IPS-11a (cell line): Measurements from ENCODE around the gene ARMC6.
A peak's percentile ranks its signal among the peaks of the same experiment; 100 is the strongest.

ENCODE experiments used
- H3K4me3 ChIP-seq: one replicate; pipeline ENCODE4 v1.5.1; 2013; ENCODE audit warnings: low read depth, low read length, control low read depth

The ARMC6 gene

GRCh38 chr19:19054315-19054938 lies 21.0 kb downstream of the ARMC6 start:
- no peak overlapping the region for H3K4me3 ChIP-seq

GRCh38 chr19:19054939-19055440 lies 21.6 kb downstream of the ARMC6 start:
- no peak overlapping the region for H3K4me3 ChIP-seq

- H3K4me3 ChIP-seq = no peak overlapping the region
Measured at GRCh38 chr19:19055701-19056100, 22.3 kb downstream of the ARMC6 start.

- H3K4me3 ChIP-seq = no peak overlapping the region
Measured at GRCh38 chr19:19056636-19057275, 23.4 kb downstream of the ARMC6 start.

DNA sequence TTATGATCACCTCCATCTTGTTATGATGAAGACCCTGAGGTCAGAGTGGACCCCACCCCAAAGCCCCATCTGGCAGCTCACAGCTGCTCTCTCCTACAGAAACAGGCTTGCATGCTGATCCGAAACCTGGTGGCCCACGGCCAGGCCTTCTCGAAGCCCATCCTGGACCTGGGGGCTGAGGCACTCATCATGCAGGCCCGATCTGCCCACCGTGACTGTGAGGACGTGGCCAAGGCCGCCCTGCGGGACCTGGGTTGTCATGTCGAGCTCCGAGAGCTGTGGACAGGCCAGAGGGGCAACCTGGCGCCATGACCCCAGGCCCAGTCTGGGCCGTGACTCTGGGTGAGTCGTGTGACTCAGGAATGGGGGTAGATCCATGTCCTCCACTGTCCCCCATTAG lies 23.9 kb downstream of the ARMC6 start:
- no peak overlapping the region for H3K4me3 ChIP-seq

GRCh38 chr19:19057720-19058119 lies 24.3 kb downstream of the ARMC6 start:
- no peak overlapping the region for H3K4me3 ChIP-seq

GRCh38 chr19:19059018-19059836 lies 25.8 kb downstream of the ARMC6 start:
- H3K4me3 ChIP-seq = no peak overlapping the region

DNA sequence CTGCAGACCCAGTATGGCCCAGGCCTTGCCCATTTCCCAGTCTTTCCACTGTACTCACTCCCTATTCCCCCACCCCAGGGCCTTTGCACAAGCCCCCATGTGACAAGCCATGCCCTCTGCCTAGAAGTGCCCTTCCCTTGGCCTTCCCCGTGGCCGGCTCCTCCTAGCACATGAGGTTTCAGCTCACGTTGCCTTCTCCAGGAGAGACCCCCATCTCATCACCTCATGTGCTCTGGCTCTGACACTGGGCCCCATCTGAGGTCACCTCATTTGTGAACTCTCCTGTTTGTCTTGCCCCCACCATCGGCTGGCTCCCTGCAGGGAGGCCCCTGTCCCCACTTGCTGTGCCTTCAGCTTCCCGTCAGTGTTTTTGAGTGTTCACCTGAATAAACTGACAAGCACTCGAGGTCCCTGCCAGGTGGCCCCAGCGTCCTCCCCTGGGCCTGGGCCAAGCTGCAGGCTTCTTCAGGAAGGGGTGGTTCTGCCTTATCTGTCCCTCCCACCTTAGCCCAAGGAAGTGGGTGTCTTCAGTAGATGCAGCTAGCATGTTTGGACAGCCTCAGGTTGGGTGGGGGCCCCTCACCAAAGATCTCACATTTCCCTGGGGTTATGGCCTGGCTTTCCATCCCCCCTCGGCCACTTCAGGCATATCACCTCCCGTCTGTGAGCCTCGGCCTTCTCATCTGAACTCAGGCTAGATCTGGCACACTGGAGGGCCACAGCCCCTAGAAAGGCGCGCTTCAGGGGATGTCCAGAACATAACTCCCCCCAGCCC lies 26.6 kb downstream of the ARMC6 start:
- H3K4me3 ChIP-seq = no peak overlapping the region

DNA sequence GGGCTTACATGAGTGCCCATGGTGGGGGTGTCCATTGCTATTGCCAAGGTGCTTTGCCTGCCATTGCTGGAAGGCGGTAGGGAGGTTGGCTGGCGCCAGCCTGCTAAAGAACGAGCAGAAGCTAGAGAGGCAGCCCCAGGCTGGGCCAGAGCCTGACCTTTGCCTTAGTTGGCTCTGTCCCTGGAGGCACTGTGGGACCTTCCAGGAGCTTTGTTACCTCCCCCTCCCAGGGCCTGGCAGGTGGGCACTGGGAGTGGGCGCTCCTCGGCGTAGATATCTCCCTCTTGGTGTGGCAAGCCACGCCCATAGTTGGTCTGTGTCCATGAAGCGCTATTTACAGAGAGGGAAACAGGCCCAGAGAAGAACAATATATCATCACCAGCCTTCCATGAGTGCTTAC lies 28.1 kb downstream of the ARMC6 start:
- no peak overlapping the region for H3K4me3 ChIP-seq

DNA sequence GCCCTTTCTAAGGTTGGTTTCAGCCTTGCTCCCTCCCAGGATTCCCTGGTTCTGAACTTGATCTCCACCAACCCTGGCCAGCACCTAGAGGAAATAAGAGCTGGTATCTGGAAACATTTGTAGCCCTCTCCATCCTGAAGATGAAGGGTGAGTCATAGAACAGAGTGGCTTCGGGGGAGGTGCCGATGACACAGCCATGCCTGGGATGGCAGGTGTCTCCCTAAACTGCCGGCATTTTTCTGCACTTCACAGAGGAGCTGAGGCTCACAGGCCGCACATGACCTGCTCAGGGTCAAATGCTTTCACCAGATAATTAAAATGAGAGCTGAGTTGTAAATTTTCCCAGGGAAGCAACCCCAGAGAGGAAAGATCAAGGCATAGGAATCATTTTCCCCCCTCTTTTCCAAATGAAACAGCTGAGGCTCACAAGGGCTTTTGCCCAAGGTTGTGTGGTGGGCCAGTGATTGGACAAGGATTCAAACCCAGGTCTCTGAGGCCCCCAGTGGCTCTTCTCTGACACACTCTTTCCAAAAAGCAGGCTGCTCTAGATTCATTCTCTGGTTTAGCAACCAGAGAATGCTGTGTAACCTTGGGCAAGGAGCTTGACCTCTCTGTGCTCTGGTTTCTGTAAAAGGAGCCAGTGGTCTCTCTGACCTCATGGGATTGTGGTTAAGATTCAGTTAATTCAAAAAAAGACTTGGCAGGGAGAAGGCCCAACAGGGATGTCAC lies 29.2 kb downstream of the ARMC6 start:
- peak overlapping the region; percentile 14 for H3K4me3 ChIP-seq

- peak within 1 kb of the TSS; percentile 66 for H3K4me3 ChIP-seq
Measured at GRCh38 chr19:19063183-19064097, 30.0 kb downstream of the ARMC6 start, which contains the start of gene SLC25A42. TSS of gene SLC25A42 (plus strand) at chr19:19063994. CDS start at chr19:19096125, 32,131 bp downstream.

DNA sequence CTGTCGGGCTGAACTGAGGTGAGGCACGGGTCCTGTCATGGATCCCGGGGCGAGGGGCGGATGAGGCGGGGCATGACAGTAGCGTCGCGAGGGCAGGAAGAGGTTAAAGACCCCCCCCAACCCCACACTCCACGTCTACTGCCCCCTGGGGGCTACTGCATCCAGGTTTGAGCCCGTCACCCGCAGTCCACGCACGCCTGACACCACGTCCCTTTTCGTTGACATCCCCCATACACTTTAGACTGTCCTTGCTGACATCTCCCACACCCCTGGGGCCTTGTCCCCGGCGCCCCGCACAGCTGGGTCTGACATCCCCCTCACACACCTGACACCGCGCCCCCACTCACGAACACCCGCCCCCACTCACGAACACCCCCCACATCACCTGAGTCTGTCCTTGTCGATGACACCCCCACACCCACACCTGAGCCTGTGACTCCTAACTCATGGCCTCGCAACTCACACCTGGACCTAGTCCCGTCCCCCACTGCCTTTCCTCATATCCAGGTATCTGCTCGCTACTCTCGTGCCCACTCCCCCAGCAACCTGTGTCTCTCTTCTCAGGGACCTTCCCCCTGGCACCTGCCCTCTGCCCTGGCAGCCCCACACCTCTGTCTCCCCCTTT lies 30.8 kb downstream of the ARMC6 start:
- H3K4me3 ChIP-seq = peak overlapping the region; percentile 66

DNA sequence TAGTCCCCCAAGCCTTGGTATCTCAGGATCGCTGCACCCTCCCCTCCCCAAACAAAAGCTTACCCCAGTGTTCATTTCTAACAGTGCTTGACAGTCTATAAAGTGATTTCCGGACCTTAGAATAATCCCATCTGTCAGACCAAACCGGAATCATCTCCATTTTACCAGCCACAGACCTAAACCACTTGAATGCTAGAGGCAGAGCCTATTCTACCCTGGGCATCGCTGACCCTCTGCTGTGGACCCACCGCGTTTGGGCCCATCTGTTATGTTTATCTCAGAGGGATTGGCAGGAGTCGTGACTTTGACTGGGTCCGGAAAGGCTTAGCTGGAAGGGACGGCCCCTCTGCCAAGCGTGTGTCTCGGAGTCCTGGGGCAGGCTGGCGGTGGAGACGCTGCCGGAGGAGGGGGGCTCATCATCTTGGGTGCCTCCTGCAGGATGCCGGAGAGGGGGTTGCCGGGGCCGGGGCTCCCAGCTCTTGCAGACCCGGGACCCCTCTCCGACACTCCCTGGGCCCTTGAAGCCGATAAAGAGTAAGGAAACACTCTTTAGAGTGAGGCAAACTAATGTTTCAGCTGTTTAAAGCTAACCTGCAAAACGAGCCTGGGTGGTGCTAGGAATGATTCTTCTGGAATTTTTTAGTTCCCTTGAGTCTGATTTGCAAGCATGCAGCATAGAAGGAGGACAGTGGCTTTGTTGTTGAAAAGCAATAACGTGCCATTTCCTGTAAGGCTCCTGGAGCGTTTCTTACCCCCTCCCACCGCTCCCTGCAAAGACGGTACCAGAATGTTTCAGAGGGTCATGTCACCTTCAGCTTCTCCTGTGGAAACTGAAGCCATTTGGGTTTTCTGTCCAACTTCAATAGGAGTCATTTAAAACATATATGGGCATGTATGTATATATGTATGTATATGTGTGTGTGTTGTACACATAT lies 31.7 kb downstream of the ARMC6 start:
- no peak overlapping the region for H3K4me3 ChIP-seq

- H3K4me3 ChIP-seq = no peak overlapping the region
Measured at GRCh38 chr19:19067276-19068072, 34.1 kb downstream of the ARMC6 start.

DNA sequence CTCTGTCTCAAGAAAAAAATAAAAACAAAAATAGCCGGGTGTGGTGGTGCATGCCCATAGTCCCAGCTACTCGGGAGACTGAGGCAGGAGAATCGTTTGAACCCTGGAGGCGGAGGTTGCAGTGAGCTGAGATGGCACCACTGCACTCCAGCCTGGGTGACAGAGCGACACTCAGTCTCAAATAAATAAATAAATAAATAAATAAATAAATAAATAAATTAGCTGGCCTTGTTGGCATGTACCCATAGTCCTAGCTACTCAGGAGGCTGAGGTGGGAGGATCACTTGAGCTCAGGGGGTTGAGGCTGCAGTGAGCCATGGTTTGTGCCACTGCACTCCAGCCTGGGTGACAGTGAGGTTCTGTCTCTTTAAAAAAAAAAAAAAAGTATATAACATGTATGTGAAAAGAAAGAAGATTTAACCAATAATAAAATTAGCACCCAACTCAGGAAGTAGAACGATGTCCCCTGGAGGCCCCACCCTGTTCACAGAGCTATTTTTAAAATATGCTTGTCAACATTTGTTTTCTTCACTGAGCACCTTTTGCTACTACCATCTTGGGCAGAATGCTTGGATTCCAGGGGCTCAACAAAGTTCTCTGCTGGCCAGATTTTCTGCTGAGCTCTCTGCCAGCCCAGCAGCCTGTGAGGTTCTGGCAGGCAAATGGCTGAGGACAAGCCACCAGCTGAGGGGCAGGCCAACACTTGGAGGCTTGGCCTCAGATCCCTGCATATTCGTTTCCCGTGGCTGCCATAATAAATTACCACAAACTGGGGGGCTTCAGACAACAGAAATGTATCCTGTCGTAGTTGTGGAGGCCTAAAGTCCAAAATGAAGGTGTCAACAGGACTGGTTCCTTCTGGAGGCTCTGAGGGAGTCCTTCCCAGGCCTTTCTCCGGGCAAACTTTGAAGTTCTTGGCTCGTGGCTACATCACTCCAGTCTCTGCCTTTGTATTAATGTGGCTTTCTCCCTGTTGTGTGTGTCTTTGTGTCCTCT lies 35.6 kb downstream of the ARMC6 start:
- H3K4me3 ChIP-seq = no peak overlapping the region

GRCh38 chr19:19071897-19072296 lies 38.5 kb downstream of the ARMC6 start:
- no peak overlapping the region for H3K4me3 ChIP-seq
